ENCODE measurements around the gene FOXD4L5.
"Not testable (repeated sequence)": the region's sequence is repeated elsewhere in the genome, so short reads cannot be mapped to it uniquely, and the experiment has no call there.

Gene FOXD4L5

GRCh38 chr9:65285109-65285508 is at the start of gene FOXD4L5:
Gene FOXD4L5 (minus strand): TSS chr9:65285209. CDS start chr9:65284377, 832 bp downstream.
- not testable (repeated sequence) for DNase-seq

- not testable (repeated sequence) for DNase-seq
Observed at GRCh38 chr9:65283943-65284342, 1.1 kb downstream of the FOXD4L5 start.

GRCh38 chr9:65282976-65283375 is 2.0 kb downstream of the FOXD4L5 start:
- not testable (repeated sequence) for DNase-seq

Measured in activated CD4-positive, alpha-beta T cell treated with anti-CD3 and anti-CD28 coated beads, Interleukin-2, Interleukin-6, amounts not matched to agents 100 ng/mL and 50 ng/mL, durations not matched to agents 16 hours and 8 hours (primary cell).